Activated naive CD4-positive, alpha-beta T cell treated with Interleukin-2 at 50 U/mL for 16 hours (primary cell): ENCODE data around the gene RAPGEFL1.
"Not testable (repeated sequence)": the region's sequence is repeated elsewhere in the genome, so short reads cannot be mapped to it uniquely, and the experiment has no call there.

Source experiments
- DNase-seq: peaks from one replicate; pipeline ENCODE4 v3.0.0-alpha.2; 2020

RAPGEFL1 gene

DNA sequence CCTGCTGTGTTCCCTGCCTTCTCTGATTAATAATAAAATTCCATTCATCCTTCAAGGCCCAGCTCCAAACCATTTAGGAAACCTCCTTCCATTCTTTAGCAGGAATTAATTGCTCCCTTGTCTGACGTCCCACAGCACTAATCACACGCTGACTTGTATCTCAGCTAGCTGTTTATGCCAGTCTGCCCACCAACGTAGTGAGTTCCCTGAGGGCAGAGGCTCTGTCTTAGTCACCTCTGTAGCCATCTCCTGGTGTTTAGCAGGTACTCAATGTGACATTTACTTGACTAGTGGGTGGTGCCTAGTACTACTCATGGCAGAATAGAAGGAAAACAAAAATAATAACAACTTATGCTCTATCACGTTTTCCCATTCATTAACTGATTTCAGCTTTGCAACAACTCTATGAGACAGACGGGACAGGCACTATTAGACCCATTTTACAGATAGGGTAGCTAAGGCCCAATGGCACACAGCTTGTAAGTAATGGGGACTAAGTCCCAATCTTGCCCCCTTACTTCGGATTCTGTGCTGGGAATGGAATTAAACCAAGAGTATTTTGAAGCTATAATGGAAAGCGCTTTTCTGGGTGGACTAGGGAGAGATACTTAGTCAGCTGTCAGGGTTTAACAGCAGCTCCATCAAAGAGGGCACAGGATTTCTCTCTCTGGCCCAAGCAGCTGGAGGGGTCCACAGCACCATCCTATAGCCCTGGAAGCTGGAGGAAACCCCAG lies 40.9 kb downstream of the RAPGEFL1 start:
- DNase-seq = no peak

- DNase-seq = peak; percentile 97
Measured at GRCh38 chr17:40218740-40219593, 41.7 kb downstream of the RAPGEFL1 start, which contains the start of gene WIPF2. Gene WIPF2, plus strand, starts transcription at chr17:40219304. Its CDS starts 37,156 bp downstream, at chr17:40256460.

- peak; percentile 29 for DNase-seq
Measured at GRCh38 chr17:40219594-40220338, 42.5 kb downstream of the RAPGEFL1 start.

- no peak for DNase-seq
Measured at GRCh38 chr17:40224718-40225550, 47.7 kb downstream of the RAPGEFL1 start.

DNA sequence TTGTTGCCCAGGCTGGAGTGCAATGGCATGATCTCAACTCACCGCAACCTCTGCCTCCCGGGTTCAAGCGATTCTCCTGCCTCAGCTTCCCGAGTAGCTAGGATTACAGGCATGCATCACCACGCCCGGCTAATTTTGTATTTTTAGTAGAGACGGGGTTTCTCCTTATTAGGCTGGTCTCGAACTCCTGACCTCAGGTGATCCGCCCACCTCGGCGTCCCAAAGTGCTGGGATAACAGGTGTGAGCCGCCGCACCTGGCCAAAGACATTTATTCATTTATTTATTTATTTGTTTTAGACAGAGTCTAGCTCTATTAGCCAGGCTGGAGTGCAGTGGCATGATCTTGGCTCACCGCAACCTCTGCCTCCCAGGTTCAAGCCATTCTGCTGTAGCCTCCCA lies 51.9 kb downstream of the RAPGEFL1 start:
- DNase-seq = not testable (repeated sequence)

DNA sequence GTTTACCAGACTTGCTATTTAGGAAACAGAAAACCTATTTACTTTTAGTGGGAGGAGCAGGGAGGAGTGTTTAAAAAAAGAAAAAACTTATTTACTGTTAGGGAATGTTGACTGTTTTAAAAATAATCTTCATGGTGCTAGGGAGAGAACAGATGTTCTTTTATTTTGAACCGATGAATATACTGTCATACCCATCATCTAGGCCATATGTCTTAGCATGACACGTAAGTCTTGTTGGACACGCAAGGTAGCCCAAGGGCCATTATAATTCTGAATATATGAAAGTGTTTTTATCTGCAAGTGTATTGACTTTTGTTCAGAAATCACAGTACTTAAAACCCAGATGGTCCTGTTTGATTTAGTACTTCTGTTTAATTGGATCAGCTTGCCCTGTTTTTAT lies 53.4 kb downstream of the RAPGEFL1 start:
- DNase-seq = no peak

DNA sequence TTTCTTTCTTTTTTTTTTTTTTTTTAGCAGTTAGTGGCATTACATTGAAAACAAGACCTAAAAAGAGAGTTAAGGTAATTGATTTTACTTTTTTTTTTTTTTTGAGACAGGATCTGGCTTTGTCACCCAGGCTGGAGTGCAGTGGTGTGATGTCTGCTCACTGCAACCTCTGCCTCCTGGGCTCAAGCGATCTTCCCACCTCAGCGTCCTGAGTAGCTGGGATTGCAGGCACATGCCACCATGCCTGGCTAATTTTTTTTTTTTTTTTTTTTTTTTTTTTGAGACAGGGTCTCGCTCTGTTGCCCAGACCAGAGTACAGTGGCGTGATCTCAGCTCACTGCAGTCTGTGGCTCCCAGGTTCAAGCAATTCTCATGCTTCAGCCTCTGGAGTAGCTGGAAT lies 54.7 kb downstream of the RAPGEFL1 start:
- DNase-seq = not testable (repeated sequence)

DNA sequence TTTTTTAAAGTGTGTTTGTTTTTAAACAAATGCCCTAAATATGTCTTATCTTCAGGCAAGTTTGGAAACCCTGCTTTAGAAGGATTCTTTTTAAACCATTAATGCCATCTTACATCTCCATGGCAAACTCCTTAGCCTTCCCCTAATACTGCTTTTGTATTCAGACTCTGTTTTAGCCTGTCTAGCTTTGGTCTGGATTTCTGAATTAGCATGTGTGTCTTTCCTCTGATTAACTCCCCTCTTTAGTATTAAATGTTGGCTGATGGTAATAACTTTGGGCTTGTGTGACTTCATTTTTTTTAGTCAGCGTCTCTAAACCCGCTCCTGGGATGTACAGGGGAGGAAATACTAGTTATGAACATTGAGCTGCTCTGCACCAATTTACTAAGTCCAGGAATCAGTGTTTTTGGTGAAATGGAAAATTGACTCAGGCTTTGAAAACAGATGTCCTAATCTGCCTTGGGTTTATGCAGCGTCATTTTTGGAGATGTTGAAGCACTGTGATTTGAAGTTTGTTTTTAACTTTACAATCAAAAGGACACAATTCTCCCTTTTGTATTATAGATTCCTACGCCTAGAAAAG lies 64.1 kb downstream of the RAPGEFL1 start:
- no peak for DNase-seq

GRCh38 chr17:40242774-40243173 lies 65.5 kb downstream of the RAPGEFL1 start:
- no peak for DNase-seq

GRCh38 chr17:40243761-40244160 lies 66.5 kb downstream of the RAPGEFL1 start:
- no peak for DNase-seq

DNA sequence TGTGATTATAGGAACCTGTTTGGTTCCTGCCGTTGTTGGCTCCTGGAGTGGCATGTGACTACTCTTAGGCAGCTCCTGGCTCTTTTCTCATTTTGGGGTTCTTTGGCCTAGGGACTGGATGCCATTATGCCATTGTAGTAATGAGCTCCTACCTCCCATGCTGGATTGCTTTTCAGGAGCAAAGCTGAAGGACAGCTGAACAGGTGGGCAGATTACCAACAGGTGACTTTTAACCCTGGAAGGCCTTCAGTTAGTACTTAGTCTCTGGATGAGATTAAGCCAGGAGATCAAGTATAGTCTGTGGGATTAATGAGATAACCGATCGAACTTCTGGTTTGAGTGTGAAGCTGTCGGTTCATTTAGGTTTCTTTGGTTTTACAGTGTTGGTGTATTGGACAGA lies 67.0 kb downstream of the RAPGEFL1 start:
- DNase-seq = no peak
